ENCODE measurements around the gene EFCAB9.
A peak's percentile ranks its signal among the peaks of the same experiment; 100 is the strongest.

The EFCAB9 gene

DNA sequence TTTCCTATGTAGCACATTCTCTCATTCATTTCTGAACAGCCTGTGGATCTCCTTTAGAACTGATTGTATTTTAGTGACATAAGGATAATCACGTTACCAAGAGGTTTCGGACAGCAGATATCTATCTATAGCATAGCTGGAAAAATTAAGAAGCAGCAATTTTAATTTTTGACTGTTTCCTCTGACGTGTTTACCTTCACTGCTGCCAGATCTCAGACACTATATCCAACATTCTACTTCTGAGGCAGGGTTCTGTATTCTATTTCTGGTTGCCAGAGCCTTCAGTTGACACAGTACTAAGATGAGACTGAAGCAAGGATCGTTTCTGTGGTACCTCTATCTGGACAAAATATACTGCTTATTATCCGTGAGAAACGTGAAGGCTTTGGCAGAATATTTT is at the start of gene EFCAB9:
Gene EFCAB9, plus strand, starts transcription at position 301 of the 400 bp plus-strand sequence. Its CDS starts 1 bp downstream, at position 302.
- Histone ChIP-seq H3K27ac (ENCODE audit: low read depth, low read length, poor library complexity, severe bottlenecking) (no peak within 1 kb of the TSS), H3K79me2 (ENCODE audit: insufficient read depth, low read length) (no peaks in the 10 kb centered on the region), H2AFZ (ENCODE audit: low read length) (no peak within 1 kb of the TSS), H3K4me2 (ENCODE audit: low read length) (peak within 1 kb of the TSS; percentile 26; the same call in 1 of the 2 replicates), H3K4me1 (ENCODE audit: insufficient read depth, low read length, severe bottlenecking) (peaks cover 18% of the 10 kb centered on the region), H3K27me3 (ENCODE audit: insufficient read depth, low read length) (no peaks in the 10 kb centered on the region), H3K9ac (ENCODE audit: low read length) (no peak within 1 kb of the TSS; the same call in 1 of the 2 replicates), H3K36me3 (ENCODE audit: insufficient read depth, low read length) (no peaks in the 10 kb centered on the region), H3K9me2 (ENCODE audit: low read depth, low read length) (no peaks in the 10 kb centered on the region), H3K9me3 (ENCODE audit: low read length) (no peaks in the 10 kb centered on the region), H3F3A (ENCODE audit: insufficient read depth, low read length) (no peaks in the 10 kb centered on the region), H4K20me1 (ENCODE audit: insufficient read depth, low read length) (no peaks in the 10 kb centered on the region), H3K4me3 (ENCODE audit: low read depth, low read length, poor library complexity, severe bottlenecking) (peak within 1 kb of the TSS; percentile 37)
- TF ChIP-seq, protein P1, sequence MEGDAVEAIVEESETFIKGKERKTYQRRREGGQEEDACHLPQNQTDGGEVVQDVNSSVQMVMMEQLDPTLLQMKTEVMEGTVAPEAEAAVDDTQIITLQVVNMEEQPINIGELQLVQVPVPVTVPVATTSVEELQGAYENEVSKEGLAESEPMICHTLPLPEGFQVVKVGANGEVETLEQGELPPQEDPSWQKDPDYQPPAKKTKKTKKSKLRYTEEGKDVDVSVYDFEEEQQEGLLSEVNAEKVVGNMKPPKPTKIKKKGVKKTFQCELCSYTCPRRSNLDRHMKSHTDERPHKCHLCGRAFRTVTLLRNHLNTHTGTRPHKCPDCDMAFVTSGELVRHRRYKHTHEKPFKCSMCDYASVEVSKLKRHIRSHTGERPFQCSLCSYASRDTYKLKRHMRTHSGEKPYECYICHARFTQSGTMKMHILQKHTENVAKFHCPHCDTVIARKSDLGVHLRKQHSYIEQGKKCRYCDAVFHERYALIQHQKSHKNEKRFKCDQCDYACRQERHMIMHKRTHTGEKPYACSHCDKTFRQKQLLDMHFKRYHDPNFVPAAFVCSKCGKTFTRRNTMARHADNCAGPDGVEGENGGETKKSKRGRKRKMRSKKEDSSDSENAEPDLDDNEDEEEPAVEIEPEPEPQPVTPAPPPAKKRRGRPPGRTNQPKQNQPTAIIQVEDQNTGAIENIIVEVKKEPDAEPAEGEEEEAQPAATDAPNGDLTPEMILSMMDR (IDR thresholded peaks at IDR 0.05; ENCODE audit: low read length), result no peak
- TF ChIP-seq EZH2 (IDR thresholded peaks at IDR 0.05; ENCODE audit: borderline replicate concordance, low read length), result no peak

DNA sequence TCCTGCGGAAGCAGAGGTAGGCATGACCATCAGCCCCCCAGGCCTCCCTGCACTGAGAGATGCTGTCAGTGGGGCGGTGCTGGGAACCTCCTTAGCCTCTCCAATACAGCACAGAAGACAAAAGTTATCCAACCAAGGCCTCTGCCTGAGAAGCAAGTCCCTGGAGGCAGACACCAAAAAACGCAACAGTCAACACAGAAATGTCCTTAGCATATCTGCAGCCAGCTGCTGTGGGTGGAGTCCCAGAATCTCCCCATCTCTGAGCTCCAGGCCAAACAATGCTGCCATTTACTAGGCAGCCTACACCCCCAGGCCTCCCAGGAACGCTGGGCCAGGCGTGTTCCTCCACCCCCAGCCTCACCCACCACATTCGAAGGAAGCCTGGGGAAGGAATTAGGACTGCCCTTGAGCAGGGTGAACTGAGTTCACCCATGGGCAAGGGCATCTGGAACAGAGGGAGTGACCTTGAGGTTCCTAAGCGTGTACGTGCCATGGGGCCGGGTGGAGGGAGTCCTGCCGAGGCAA is 49.6 kb upstream of the EFCAB9 start:
- Histone ChIP-seq H3F3A (ENCODE audit: insufficient read depth, low read length) (no peaks in the 10 kb centered on the region), H3K79me2 (ENCODE audit: insufficient read depth, low read length) (no peaks in the 10 kb centered on the region), H3K9me2 (ENCODE audit: low read depth, low read length) (no peaks in the 10 kb centered on the region), H3K36me3 (ENCODE audit: insufficient read depth, low read length) (peaks cover 17% of the 10 kb centered on the region; the same call in 1 of the 2 replicates), H3K27me3 (ENCODE audit: insufficient read depth, low read length) (no peaks in the 10 kb centered on the region), H3K4me3 (ENCODE audit: low read depth, low read length, poor library complexity, severe bottlenecking) (no peak overlapping the region), H3K9ac (ENCODE audit: low read length) (no peak overlapping the region; the same call in 1 of the 2 replicates), H3K4me1 (ENCODE audit: insufficient read depth, low read length, severe bottlenecking) (peaks cover 58% of the 10 kb centered on the region), H2AFZ (ENCODE audit: low read length) (no peak overlapping the region), H4K20me1 (ENCODE audit: insufficient read depth, low read length) (no peaks in the 10 kb centered on the region), H3K4me2 (ENCODE audit: low read length) (peak overlapping the region; percentile 4; the same call in 1 of the 2 replicates), H3K27ac (ENCODE audit: low read depth, low read length, poor library complexity, severe bottlenecking) (peak overlapping the region; percentile 89), H3K9me3 (ENCODE audit: low read length) (no peaks in the 10 kb centered on the region)
- TF ChIP-seq EZH2 (IDR thresholded peaks at IDR 0.05; ENCODE audit: borderline replicate concordance, low read length), result no peak
- TF ChIP-seq, protein P1 (IDR thresholded peaks at IDR 0.05; ENCODE audit: low read length), result no peak

DNA sequence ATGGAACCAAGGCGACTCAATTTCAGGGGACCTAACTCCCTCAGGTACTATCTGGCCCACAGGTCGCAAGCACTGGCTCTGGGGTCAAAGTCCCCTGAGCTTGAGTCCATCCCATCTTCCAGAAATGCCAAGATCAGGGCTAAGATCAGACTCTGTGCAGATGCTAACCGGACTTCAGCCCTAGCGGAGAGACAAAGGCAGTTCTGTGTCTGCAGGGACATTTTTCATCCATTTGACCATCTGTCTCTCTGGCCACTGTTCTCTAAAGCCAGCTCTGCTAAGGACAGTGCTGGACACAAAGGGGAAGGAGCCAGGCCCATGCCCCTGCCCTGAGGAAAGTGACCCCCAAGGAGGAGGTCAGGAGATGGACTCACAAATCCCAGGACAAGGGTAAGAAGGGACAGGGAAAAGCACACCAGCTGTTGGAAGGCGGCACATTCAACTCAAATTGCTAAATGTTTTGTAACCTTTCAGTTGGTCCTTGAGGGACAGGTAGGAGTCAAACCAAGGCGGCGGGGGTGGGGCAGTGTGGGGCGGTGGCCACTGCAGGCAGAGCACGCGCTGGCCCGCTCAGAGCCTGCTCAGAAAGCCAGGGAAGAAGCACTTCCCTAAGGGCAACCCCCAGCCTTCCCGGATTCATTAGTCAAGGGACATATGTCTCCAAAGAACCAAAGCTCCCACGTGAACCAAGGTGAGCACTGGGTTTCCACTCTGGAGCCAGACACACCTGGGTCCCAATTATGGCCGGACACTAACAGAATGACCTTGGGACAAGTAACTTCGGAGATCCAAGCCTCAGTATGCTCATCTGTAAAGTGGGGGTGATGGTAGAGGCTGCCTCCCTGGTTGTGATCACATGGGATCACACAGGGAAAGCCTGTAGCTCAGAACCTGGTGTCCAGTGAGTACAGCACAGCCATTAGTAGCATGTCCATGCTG is 48.8 kb upstream of the EFCAB9 start:
- Histone ChIP-seq H3K4me2 (ENCODE audit: low read length) (peak overlapping the region; percentile 4; the same call in 1 of the 2 replicates), H3K9ac (ENCODE audit: low read length) (no peak overlapping the region; the same call in 1 of the 2 replicates), H3K27me3 (ENCODE audit: insufficient read depth, low read length) (no peaks in the 10 kb centered on the region), H2AFZ (ENCODE audit: low read length) (no peak overlapping the region), H3K4me1 (ENCODE audit: insufficient read depth, low read length, severe bottlenecking) (peaks cover 49% of the 10 kb centered on the region), H4K20me1 (ENCODE audit: insufficient read depth, low read length) (no peaks in the 10 kb centered on the region), H3K27ac (ENCODE audit: low read depth, low read length, poor library complexity, severe bottlenecking) (peak overlapping the region; percentile 89), H3K79me2 (ENCODE audit: insufficient read depth, low read length) (no peaks in the 10 kb centered on the region), H3K9me3 (ENCODE audit: low read length) (no peaks in the 10 kb centered on the region), H3K36me3 (ENCODE audit: insufficient read depth, low read length) (peaks cover 17% of the 10 kb centered on the region; the same call in 1 of the 2 replicates), H3K4me3 (ENCODE audit: low read depth, low read length, poor library complexity, severe bottlenecking) (no peak overlapping the region), H3K9me2 (ENCODE audit: low read depth, low read length) (no peaks in the 10 kb centered on the region), H3F3A (ENCODE audit: insufficient read depth, low read length) (no peaks in the 10 kb centered on the region)
- TF ChIP-seq, protein P1 (IDR thresholded peaks at IDR 0.05; ENCODE audit: low read length), result no peak
- TF ChIP-seq EZH2 (IDR thresholded peaks at IDR 0.05; ENCODE audit: borderline replicate concordance, low read length), result no peak

All from OCI-LY1 (cell line).